HG02571 (cell line): ENCODE results near the gene EDN2.

Experiments
- ATAC-seq: cut with Tn5 transposase; IDR thresholded peaks from one replicate; pipeline ENCODE4 v1.9.1; 2021; ENCODE audit warnings: mild to moderate bottlenecking, moderate library complexity; ENCODE audit not compliant: unreplicated experiment

EDN2 gene

GRCh38 chr1:41500378-41500777, 15.9 kb upstream of the EDN2 start:
- ATAC-seq, result no peak

GRCh38 chr1:41499591-41499990, 15.1 kb upstream of the EDN2 start:
- ATAC-seq, result no peak

GRCh38 chr1:41498804-41499203, 14.3 kb upstream of the EDN2 start:
- ATAC-seq, result no peak

- ATAC-seq, result no peak
These were observed 13.9 kb upstream of the EDN2 start for GRCh38 chr1:41498391-41498790.

- ATAC-seq, result no peak
These were observed 13.1 kb upstream of the EDN2 start for GRCh38 chr1:41497461-41498030.

GRCh38 chr1:41497056-41497440, 12.6 kb upstream of the EDN2 start:
- no peak for ATAC-seq

GRCh38 chr1:41496080-41497055, 11.9 kb upstream of the EDN2 start:
- ATAC-seq, result no peak

GRCh38 chr1:41495210-41495948, 10.9 kb upstream of the EDN2 start:
- no peak for ATAC-seq

- ATAC-seq, result no peak
These were observed 10.1 kb upstream of the EDN2 start for GRCh38 chr1:41494351-41495209.

GRCh38 chr1:41493626-41494350, 9.3 kb upstream of the EDN2 start:
- ATAC-seq, result no peak

- no peak for ATAC-seq
These were observed 8.6 kb upstream of the EDN2 start for GRCh38 chr1:41493117-41493536.

- ATAC-seq, result no peak
These were observed 7.9 kb upstream of the EDN2 start for GRCh38 chr1:41492341-41492848.

- ATAC-seq, result no peak
These were observed 6.4 kb upstream of the EDN2 start for GRCh38 chr1:41490911-41491310.

- no peak for ATAC-seq
These were observed 5.1 kb upstream of the EDN2 start for GRCh38 chr1:41489561-41489960.

- ATAC-seq, result no peak
These were observed 3.8 kb upstream of the EDN2 start for GRCh38 chr1:41488040-41488951.

GRCh38 chr1:41487126-41488039, 2.9 kb upstream of the EDN2 start:
- no peak for ATAC-seq

- ATAC-seq, result peak; percentile 52
These were observed 2.1 kb upstream of the EDN2 start for GRCh38 chr1:41486371-41487125.
